ENCODE data around the gene GAN. TPM values are rescaled to one million over a fixed set of nuclear protein-coding genes. Genes with fewer than 3 reads are reported as not detected.

GAN gene
- total RNA-seq, 5 donors from 2014 or later (not counting 1 experiment from before 2014, with no cell fraction given), result 5.4 to 8.1 (median 7.5) TPM

DNA sequence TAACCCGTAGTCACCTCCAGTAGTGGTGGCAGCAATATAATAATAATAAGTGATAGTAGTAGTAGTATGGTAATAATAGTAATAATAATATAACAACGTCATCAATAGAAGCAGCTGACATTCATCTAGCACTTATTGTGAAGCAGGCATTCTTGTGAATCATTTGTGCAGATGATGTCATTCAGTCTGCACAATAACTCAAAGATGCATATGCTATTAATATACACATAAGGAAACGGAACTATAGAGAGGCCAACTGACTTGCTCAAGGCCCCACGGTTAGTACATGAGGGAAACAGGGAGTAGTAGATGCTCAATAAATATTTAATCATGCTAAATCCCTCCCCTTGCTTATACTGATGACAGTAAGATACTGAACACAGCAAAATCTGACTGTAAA, 35.4 kb upstream of the GAN start:
- no peaks in the 10 kb centered on the region for H3K9me3 Mint-ChIP-seq
- peaks cover 0 to 4% of the 10 kb centered on the region in 2 donors for H3K27me3 Mint-ChIP-seq
- CTCF ChIA-PET, result interaction anchor here in 1 of 2 donors (0.6 kb wide), 1 partner anchor 430 kb away, joined by 3 read pairs; no protein-coding TSS in a partner anchor

DNA sequence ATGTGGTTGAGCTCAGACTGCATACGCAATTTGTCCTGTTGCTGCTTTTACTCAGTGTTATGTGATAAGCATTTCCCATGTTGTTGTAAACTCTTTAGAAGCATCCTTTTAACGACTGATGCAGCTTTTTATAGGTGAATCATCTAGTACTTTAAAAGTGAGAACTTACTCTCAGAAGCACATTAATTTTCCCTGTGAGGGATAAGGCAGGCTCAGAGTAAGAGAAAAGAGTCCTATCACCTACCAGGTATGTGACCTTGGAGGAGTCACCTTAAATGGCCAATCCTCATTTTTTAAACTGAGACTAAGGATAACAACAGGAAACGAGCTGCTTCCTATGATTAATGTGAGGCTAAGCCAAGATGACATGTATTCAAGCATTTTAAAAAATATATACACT, 34.4 kb upstream of the GAN start:
- H3K27me3 Mint-ChIP-seq, result peaks cover 0 to 2% of the 10 kb centered on the region in 2 donors
- CTCF ChIA-PET, result no interaction called here
- WGBS (ENCODE audit: insufficient coverage), result no CpG with 5 or more reads among the region's 3 CpGs
- H3K27ac ChIP-seq (ENCODE audit: low read length), result no peak overlapping the region
- H3K4me1 ChIP-seq (ENCODE audit: control insufficient read depth in 1 of 2, extremely low read depth in 1 of 2, insufficient read depth in 2 of 2, low read length in 2 of 2), result no peaks in the 10 kb centered on the region
- no peak overlapping the region for H3K27ac Mint-ChIP-seq
- no peak for DNase-seq
- H3K4me3 Mint-ChIP-seq, result no peak overlapping the region
- H3K36me3 ChIP-seq (ENCODE audit: control insufficient read depth in 2 of 2, extremely low read depth in 1 of 2, insufficient read depth in 1 of 2, low read length in 1 of 2), result no peaks in the 10 kb centered on the region
- no peaks in the 10 kb centered on the region for H3K4me1 Mint-ChIP-seq
- no peaks in the 10 kb centered on the region for H3K9me3 ChIP-seq
- no peak overlapping the region for H3K4me3 ChIP-seq (ENCODE audit: control insufficient read depth in 1 of 2, extremely low read depth in 1 of 2, low read length in 1 of 2)
- no peaks in the 10 kb centered on the region for H3K36me3 Mint-ChIP-seq
- POLR2A ChIA-PET, result no interaction called here
- H3K27me3 ChIP-seq (replicated peaks in 1 of 2; ENCODE audit: control insufficient read depth in 2 of 2, extremely low read depth in 1 of 2, insufficient read depth in 2 of 2, low read length in 1 of 2), result peaks cover 0 to 2% of the 10 kb centered on the region in 2 experiments
- ATAC-seq (replicated peaks in 1 of 4), result no peak
- no peaks in the 10 kb centered on the region for H3K9me3 Mint-ChIP-seq

More for the DNA sequence above, 35.4 kb upstream of the GAN start:
- Histone ChIP-seq H3K36me3 (ENCODE audit: control insufficient read depth in 2 of 2, extremely low read depth in 1 of 2, insufficient read depth in 1 of 2, low read length in 1 of 2) (no peaks in the 10 kb centered on the region), H3K4me3 (ENCODE audit: control insufficient read depth in 1 of 2, extremely low read depth in 1 of 2, low read length in 1 of 2) (no peak overlapping the region), H3K4me1 (ENCODE audit: control insufficient read depth in 1 of 2, extremely low read depth in 1 of 2, insufficient read depth in 2 of 2, low read length in 2 of 2) (no peaks in the 10 kb centered on the region), H3K27me3 (replicated peaks in 1 of 2; ENCODE audit: control insufficient read depth in 2 of 2, extremely low read depth in 1 of 2, insufficient read depth in 2 of 2, low read length in 1 of 2) (peaks cover 0 to 5% of the 10 kb centered on the region in 2 experiments), H3K9me3 (no peaks in the 10 kb centered on the region), H3K27ac (ENCODE audit: low read length) (no peak overlapping the region)
- POLR2A ChIA-PET, result no interaction called here
- no peaks in the 10 kb centered on the region for H3K4me1 Mint-ChIP-seq
- H3K36me3 Mint-ChIP-seq, result no peaks in the 10 kb centered on the region
- ATAC-seq (replicated peaks in 1 of 4) (no peak), DNase-seq (no peak)
- no CpG with 5 or more reads among the region's 4 CpGs for WGBS (ENCODE audit: insufficient coverage)
- H3K27ac Mint-ChIP-seq, result no peak overlapping the region
- H3K4me3 Mint-ChIP-seq, result no peak overlapping the region

DNA sequence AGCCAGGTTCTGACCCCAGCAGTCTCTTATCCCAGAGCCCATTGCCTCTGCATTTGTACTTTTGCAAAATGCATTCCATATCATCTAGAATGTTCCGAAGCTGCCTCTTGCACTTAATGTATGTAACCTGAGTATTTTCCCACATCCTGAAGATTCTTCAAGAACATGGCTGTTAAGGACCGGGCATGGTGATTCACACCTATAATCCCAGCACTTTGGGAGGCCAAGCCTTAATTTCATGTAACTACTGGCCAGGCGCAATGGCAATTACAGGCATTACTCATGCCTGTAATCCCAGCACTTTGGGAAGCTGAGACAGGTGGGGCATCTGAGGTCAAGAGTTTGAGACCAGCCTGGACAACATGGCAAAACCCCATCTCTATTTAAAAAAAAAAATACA, 31.7 kb upstream of the GAN start:
- H3K4me1 ChIP-seq (ENCODE audit: control insufficient read depth in 1 of 2, extremely low read depth in 1 of 2, insufficient read depth in 2 of 2, low read length in 2 of 2), result no peaks in the 10 kb centered on the region
- CTCF ChIA-PET, result no interaction called here
- no peaks in the 10 kb centered on the region for H3K36me3 Mint-ChIP-seq
- no peak overlapping the region for H3K27ac ChIP-seq (ENCODE audit: low read length)
- H3K9me3 Mint-ChIP-seq, result no peaks in the 10 kb centered on the region
- H3K27me3 Mint-ChIP-seq, result no peaks in the 10 kb centered on the region
- no peak overlapping the region for H3K4me3 ChIP-seq (ENCODE audit: control insufficient read depth in 1 of 2, extremely low read depth in 1 of 2, low read length in 1 of 2)
- H3K36me3 ChIP-seq (ENCODE audit: control insufficient read depth in 2 of 2, extremely low read depth in 1 of 2, insufficient read depth in 1 of 2, low read length in 1 of 2), result no peaks in the 10 kb centered on the region
- no peaks in the 10 kb centered on the region for H3K9me3 ChIP-seq
- peaks cover 0 to 2% of the 10 kb centered on the region in 2 experiments for H3K27me3 ChIP-seq (replicated peaks in 1 of 2; ENCODE audit: control insufficient read depth in 2 of 2, extremely low read depth in 1 of 2, insufficient read depth in 2 of 2, low read length in 1 of 2)
- no peak for ATAC-seq (replicated peaks in 1 of 4)
- no peaks in the 10 kb centered on the region for H3K4me1 Mint-ChIP-seq
- POLR2A ChIA-PET, result no interaction called here
- H3K4me3 Mint-ChIP-seq, result no peak overlapping the region
- 88% methylated on average over 1 of the region's 3 CpGs for WGBS (ENCODE audit: insufficient coverage)
- H3K27ac Mint-ChIP-seq, result no peak overlapping the region
- no peak for DNase-seq

DNA sequence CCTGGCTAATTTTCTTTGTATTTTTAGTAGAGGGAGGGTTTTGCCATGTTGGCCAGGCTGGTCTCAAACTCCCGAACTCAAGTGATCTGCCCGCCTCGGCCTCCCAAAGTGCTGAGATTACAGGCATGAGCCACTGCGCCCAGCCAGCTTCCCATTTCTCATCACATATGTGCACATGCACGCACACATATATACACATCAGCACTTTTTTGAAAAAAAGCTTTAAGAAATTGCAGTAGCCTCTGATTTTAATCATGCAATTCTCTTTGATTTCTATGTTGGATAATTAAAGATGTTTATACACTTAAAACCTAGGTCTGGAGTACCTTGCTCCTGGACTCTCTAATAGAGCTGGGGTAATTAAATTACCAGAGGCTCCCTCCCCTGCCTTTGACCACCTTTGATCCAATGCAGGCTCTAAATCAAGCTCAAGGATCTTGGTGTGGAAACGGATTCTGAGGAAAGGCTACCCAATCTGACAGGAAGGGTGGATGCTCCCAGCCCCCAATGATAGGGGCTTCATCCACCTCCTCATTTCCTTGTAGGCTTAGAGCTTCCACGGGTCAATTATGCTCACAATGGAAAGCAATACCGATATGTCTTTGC, 29.7 kb upstream of the GAN start:
- ATAC-seq (replicated peaks in 1 of 4), result no peak
- H3K9me3 Mint-ChIP-seq, result no peaks in the 10 kb centered on the region
- H3K27me3 Mint-ChIP-seq, result peaks cover 0 to 4% of the 10 kb centered on the region in 2 donors
- Histone ChIP-seq H3K27ac (ENCODE audit: low read length) (no peak overlapping the region), H3K4me3 (ENCODE audit: control insufficient read depth in 1 of 2, extremely low read depth in 1 of 2, low read length in 1 of 2) (no peak overlapping the region), H3K36me3 (ENCODE audit: control insufficient read depth in 2 of 2, extremely low read depth in 1 of 2, insufficient read depth in 1 of 2, low read length in 1 of 2) (no peaks in the 10 kb centered on the region), H3K9me3 (no peaks in the 10 kb centered on the region), H3K27me3 (replicated peaks in 1 of 2; ENCODE audit: control insufficient read depth in 2 of 2, extremely low read depth in 1 of 2, insufficient read depth in 2 of 2, low read length in 1 of 2) (peaks cover 0 to 2% of the 10 kb centered on the region in 2 experiments), H3K4me1 (ENCODE audit: control insufficient read depth in 1 of 2, extremely low read depth in 1 of 2, insufficient read depth in 2 of 2, low read length in 2 of 2) (no peaks in the 10 kb centered on the region)
- DNase-seq, result no peak
- no peaks in the 10 kb centered on the region for H3K4me1 Mint-ChIP-seq
- ChIA-PET CTCF (interaction anchor here in 1 of 2 donors (0.6 to 1.0 kb wide), 2 partner anchors 24 to 1564 kb away, joined by 3 read pairs; no protein-coding TSS in a partner anchor), POLR2A (no interaction called here)
- H3K36me3 Mint-ChIP-seq, result no peaks in the 10 kb centered on the region
- no peak overlapping the region for H3K4me3 Mint-ChIP-seq
- H3K27ac Mint-ChIP-seq, result no peak overlapping the region
- 84% methylated on average over 4 of the region's 8 CpGs for WGBS (ENCODE audit: insufficient coverage)

DNA sequence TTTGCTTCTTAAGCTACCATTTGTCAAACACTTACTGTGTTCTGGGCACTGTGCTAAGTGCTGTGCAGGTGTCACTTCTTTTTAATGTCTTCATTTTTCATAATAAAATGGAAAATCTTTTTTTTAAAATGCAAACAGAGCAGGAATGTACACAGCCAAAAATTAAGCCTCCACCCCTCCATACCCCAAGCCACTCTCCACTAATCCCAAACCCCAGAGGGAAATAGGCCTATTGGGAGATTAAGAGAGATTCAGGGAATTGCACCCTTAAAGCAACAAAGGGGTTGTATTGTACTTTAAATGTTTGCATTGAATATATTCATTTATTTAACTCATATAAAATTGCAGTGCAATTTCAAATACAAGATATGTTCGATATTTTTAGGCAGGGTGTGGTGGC, 28.6 kb upstream of the GAN start:
- DNase-seq (no peak), ATAC-seq (replicated peaks in 1 of 4) (no peak)
- ChIA-PET POLR2A (no interaction called here), CTCF (no interaction called here)
- no CpG with 5 or more reads among the region's 1 CpG for WGBS (ENCODE audit: insufficient coverage)
- no peak overlapping the region for H3K4me3 ChIP-seq (ENCODE audit: control insufficient read depth in 1 of 2, extremely low read depth in 1 of 2, low read length in 1 of 2)
- Mint-ChIP-seq H3K36me3 (no peaks in the 10 kb centered on the region), H3K27ac (no peak overlapping the region), H3K9me3 (no peaks in the 10 kb centered on the region), H3K4me1 (no peaks in the 10 kb centered on the region), H3K27me3 (peaks cover 0 to 10% of the 10 kb centered on the region in 2 donors), H3K4me3 (no peak overlapping the region)
- peaks cover 0 to 4% of the 10 kb centered on the region in 2 experiments for H3K27me3 ChIP-seq (replicated peaks in 1 of 2; ENCODE audit: control insufficient read depth in 2 of 2, extremely low read depth in 1 of 2, insufficient read depth in 2 of 2, low read length in 1 of 2)
- H3K9me3 ChIP-seq, result no peaks in the 10 kb centered on the region
- no peaks in the 10 kb centered on the region for H3K4me1 ChIP-seq (ENCODE audit: control insufficient read depth in 1 of 2, extremely low read depth in 1 of 2, insufficient read depth in 2 of 2, low read length in 2 of 2)
- H3K36me3 ChIP-seq (ENCODE audit: control insufficient read depth in 2 of 2, extremely low read depth in 1 of 2, insufficient read depth in 1 of 2, low read length in 1 of 2), result no peaks in the 10 kb centered on the region
- no peak overlapping the region for H3K27ac ChIP-seq (ENCODE audit: low read length)

DNA sequence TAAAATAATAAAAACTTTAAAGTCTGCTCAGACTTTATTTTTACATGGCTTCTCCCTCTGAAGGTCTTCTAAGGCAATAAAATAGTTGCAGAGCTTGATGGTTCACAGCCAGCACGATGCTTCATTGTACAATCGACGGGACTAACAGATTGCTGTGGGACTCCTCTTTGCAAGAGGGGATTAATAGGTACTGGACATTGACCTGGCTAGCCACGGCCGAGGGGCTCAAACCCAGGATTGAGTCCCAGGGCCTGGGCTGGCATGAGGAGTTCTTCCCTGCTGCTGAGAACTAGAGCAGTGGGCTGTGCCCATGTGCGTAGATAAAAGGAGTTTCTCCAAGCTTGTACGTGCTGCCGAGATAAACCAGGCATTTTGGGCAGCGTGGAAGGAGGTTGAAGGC, 23.6 kb upstream of the GAN start:
- Mint-ChIP-seq H3K9me3 (no peaks in the 10 kb centered on the region), H3K27me3 (peaks cover 6 to 24% of the 10 kb centered on the region in 2 donors), H3K4me1 (no peaks in the 10 kb centered on the region), H3K4me3 (no peak overlapping the region), H3K36me3 (no peaks in the 10 kb centered on the region), H3K27ac (no peak overlapping the region)
- no peak overlapping the region for H3K27ac ChIP-seq (ENCODE audit: low read length)
- DNase-seq, result no peak
- no peaks in the 10 kb centered on the region for H3K36me3 ChIP-seq (ENCODE audit: control insufficient read depth in 2 of 2, extremely low read depth in 1 of 2, insufficient read depth in 1 of 2, low read length in 1 of 2)
- WGBS (ENCODE audit: insufficient coverage), result 77% methylated on average over 5 of the region's 9 CpGs
- no peaks in the 10 kb centered on the region for H3K9me3 ChIP-seq
- ChIA-PET CTCF (no interaction called here), POLR2A (no interaction called here)
- no peak overlapping the region for H3K4me3 ChIP-seq (ENCODE audit: control insufficient read depth in 1 of 2, extremely low read depth in 1 of 2, low read length in 1 of 2)
- H3K27me3 ChIP-seq (replicated peaks in 1 of 2; ENCODE audit: control insufficient read depth in 2 of 2, extremely low read depth in 1 of 2, insufficient read depth in 2 of 2, low read length in 1 of 2), result peaks cover 0 to 14% of the 10 kb centered on the region in 2 experiments
- no peaks in the 10 kb centered on the region for H3K4me1 ChIP-seq (ENCODE audit: control insufficient read depth in 1 of 2, extremely low read depth in 1 of 2, insufficient read depth in 2 of 2, low read length in 2 of 2)
- ATAC-seq (replicated peaks in 1 of 4), result no peak

DNA sequence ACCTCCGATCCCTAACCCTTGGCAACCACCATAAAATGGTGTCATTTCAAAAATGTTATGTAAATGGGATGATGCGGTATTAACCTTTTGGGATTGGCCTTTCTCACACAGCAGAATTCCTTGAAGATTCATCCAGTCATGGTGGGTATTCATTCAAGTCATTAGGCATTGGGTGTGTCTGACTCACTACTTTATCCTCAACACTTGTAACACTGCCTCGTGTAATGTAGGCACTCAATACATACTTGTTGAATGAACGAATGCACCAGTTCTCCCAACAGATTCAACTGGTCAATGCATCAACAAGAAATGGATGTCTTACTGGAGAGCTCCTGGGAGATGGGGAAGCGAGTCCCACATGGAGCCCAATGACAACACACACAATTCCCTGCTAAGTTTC, 21.8 kb upstream of the GAN start:
- H3K9me3 Mint-ChIP-seq, result no peaks in the 10 kb centered on the region
- no peak overlapping the region for H3K4me3 Mint-ChIP-seq
- ATAC-seq (replicated peaks in 1 of 4) (no peak), DNase-seq (no peak)
- H3K27me3 Mint-ChIP-seq, result peaks cover 8 to 31% of the 10 kb centered on the region in 2 donors
- ChIA-PET CTCF (no interaction called here), POLR2A (no interaction called here)
- Histone ChIP-seq H3K27ac (ENCODE audit: low read length) (no peak overlapping the region), H3K9me3 (no peaks in the 10 kb centered on the region), H3K4me1 (ENCODE audit: control insufficient read depth in 1 of 2, extremely low read depth in 1 of 2, insufficient read depth in 2 of 2, low read length in 2 of 2) (no peaks in the 10 kb centered on the region), H3K4me3 (ENCODE audit: control insufficient read depth in 1 of 2, extremely low read depth in 1 of 2, low read length in 1 of 2) (no peak overlapping the region), H3K36me3 (ENCODE audit: control insufficient read depth in 2 of 2, extremely low read depth in 1 of 2, insufficient read depth in 1 of 2, low read length in 1 of 2) (no peaks in the 10 kb centered on the region), H3K27me3 (replicated peaks in 1 of 2; ENCODE audit: control insufficient read depth in 2 of 2, extremely low read depth in 1 of 2, insufficient read depth in 2 of 2, low read length in 1 of 2) (peaks cover 0 to 20% of the 10 kb centered on the region in 2 experiments)
- no peak overlapping the region for H3K27ac Mint-ChIP-seq
- H3K4me1 Mint-ChIP-seq, result no peaks in the 10 kb centered on the region
- 40% methylated on average over 1 of the region's 5 CpGs for WGBS (ENCODE audit: insufficient coverage)
- H3K36me3 Mint-ChIP-seq, result no peaks in the 10 kb centered on the region
